Endodermal cell (in vitro differentiated cells): ENCODE results near the gene LIN37. TPM values are rescaled to one million over a fixed set of nuclear protein-coding genes. Genes with fewer than 3 reads are reported as not detected.

ENCODE experiments used
- DNase-seq: peaks from one replicate; pipeline ENCODE4 v3.0.0-alpha.2; 2017
- H3K27ac ChIP-seq: 2 replicates; pipeline ENCODE4 v1.5.1; 2013; ENCODE audit warnings: mild to moderate bottlenecking, low read depth, low read length, moderate library complexity
- H3K27me3 ChIP-seq: 2 replicates; pipeline ENCODE4 v1.6.1; 2013; ENCODE audit warnings: mild to moderate bottlenecking, low read length, moderate library complexity; ENCODE audit not compliant: insufficient read depth, control insufficient read depth, poor library complexity, severe bottlenecking
- H3K36me3 ChIP-seq: 2 replicates; pipeline ENCODE4 v1.7.0; 2013; ENCODE audit warnings: mild to moderate bottlenecking, low read length, moderate library complexity; ENCODE audit not compliant: control insufficient read depth, insufficient read depth
- H3K4me1 ChIP-seq: one replicate; pipeline ENCODE4 v1.7.0; 2013; ENCODE audit warnings: low read length; ENCODE audit not compliant: control insufficient read depth, insufficient read depth
- H3K4me3 ChIP-seq: 2 replicates; pipeline ENCODE4 v1.5.1; 2013; ENCODE audit warnings: mild to moderate bottlenecking, low read length, moderate library complexity
- H3K9ac ChIP-seq: 2 replicates; pipeline ENCODE4 v1.6.1; 2013; ENCODE audit warnings: mild to moderate bottlenecking, low read length, moderate library complexity; ENCODE audit not compliant: poor library complexity, severe bottlenecking; ENCODE audit errors: extremely low read depth
- H3K9me3 ChIP-seq: 2 replicates; pipeline ENCODE4 v1.6.1; 2013; ENCODE audit warnings: mild to moderate bottlenecking, low read length, moderate library complexity; ENCODE audit not compliant: control insufficient read depth
- H3K27ac Mint-ChIP-seq: 2 replicates; pipeline ENCODE4 v1.8.0; 2020; ENCODE audit warnings: mixed read lengths
- H3K27me3 Mint-ChIP-seq: 2 replicates; pipeline ENCODE4 v1.8.0; 2021; ENCODE audit warnings: mild to moderate bottlenecking, mixed read lengths; ENCODE audit not compliant: insufficient read depth
- H3K36me3 Mint-ChIP-seq: 2 replicates; pipeline ENCODE4 v1.8.0; 2020; ENCODE audit warnings: low read depth, mixed read lengths
- H3K4me1 Mint-ChIP-seq: 2 replicates; pipeline ENCODE4 v1.8.0; 2020; ENCODE audit warnings: mixed read lengths
- H3K4me3 Mint-ChIP-seq: 2 replicates; pipeline ENCODE4 v1.8.0; 2020; ENCODE audit warnings: mild to moderate bottlenecking, moderate library complexity, mixed read lengths
- H3K9me3 Mint-ChIP-seq: 2 replicates; pipeline ENCODE4 v1.8.0; 2020; ENCODE audit warnings: mild to moderate bottlenecking, mixed read lengths
- CTCF ChIP-seq: fragments of 200-600 bp; sonication (generic); conservative IDR thresholded peaks from 2 replicates; pipeline ENCODE4 v1.5.0; 2021; ENCODE audit warnings: antibody characterized with exemption, mild to moderate bottlenecking
- WGBS, 2 experiments: methylation state at CpG; one replicate each; pipeline versions ENCODE4 v1.1.5 to v1.1.7; 2013; ENCODE audit warnings: missing lambda C conversion rate in 2 of 2, mixed read lengths in 1 of 2; ENCODE audit not compliant: insufficient coverage in 1 of 2, insufficient read length in 1 of 2; 5-methylcytosine and 5-hydroxymethylcytosine counted together
- total RNA-seq, 2 donors: library from RNA; stranded (reverse); fragmentation: NEBNext Ultra II Directional in 1 of 2; extraction: Animal tissue kit (Norgen Biotek cat#: 25700) in 1 of 2; gene quantifications; 2 replicates in 1 of 2; 3 replicates in 1 of 2; pipeline ENCODE4 v1.2.1, GENCODE V29; 2021

The LIN37 gene
- total RNA-seq, 2 donors from 2014 or later = 6.6 to 7.6 TPM

GRCh38 chr19:35712567-35713505 lies 35.5 kb upstream of the LIN37 start:
- no peak overlapping the region for H3K4me3 Mint-ChIP-seq
- Histone ChIP-seq H3K27ac (no peak overlapping the region), H3K36me3 (no peaks in the 10 kb centered on the region), H3K4me3 (no peak overlapping the region), H3K9ac (no peak overlapping the region), H3K27me3 (no peaks in the 10 kb centered on the region), H3K9me3 (no peaks in the 10 kb centered on the region), H3K4me1 (peaks cover 6% of the 10 kb centered on the region)
- no peaks in the 10 kb centered on the region for H3K9me3 Mint-ChIP-seq
- H3K27me3 Mint-ChIP-seq = no peaks in the 10 kb centered on the region
- no peak for TF ChIP-seq CTCF
- H3K27ac Mint-ChIP-seq = no peak overlapping the region
- no peaks in the 10 kb centered on the region for H3K36me3 Mint-ChIP-seq
- peaks cover 13% of the 10 kb centered on the region for H3K4me1 Mint-ChIP-seq
- 83 to 84% methylated on average over 4 to 11 of the region's 11 CpGs for WGBS, 2 experiments
- DNase-seq = no peak

GRCh38 chr19:35713506-35713850 lies 34.9 kb upstream of the LIN37 start:
- no peak overlapping the region for H3K9ac ChIP-seq
- no peaks in the 10 kb centered on the region for H3K27me3 ChIP-seq
- no peak overlapping the region for H3K27ac ChIP-seq
- Mint-ChIP-seq H3K27ac (no peak overlapping the region), H3K9me3 (no peaks in the 10 kb centered on the region), H3K27me3 (no peaks in the 10 kb centered on the region), H3K4me3 (no peak overlapping the region), H3K4me1 (peaks cover 13% of the 10 kb centered on the region), H3K36me3 (no peaks in the 10 kb centered on the region)
- H3K4me1 ChIP-seq = peaks cover 6% of the 10 kb centered on the region
- TF ChIP-seq CTCF = no peak
- no peak overlapping the region for H3K4me3 ChIP-seq
- DNase-seq = no peak
- 87 to 100% methylated on average over 1 to 2 of the region's 2 CpGs for WGBS, 2 experiments
- no peaks in the 10 kb centered on the region for H3K9me3 ChIP-seq
- no peaks in the 10 kb centered on the region for H3K36me3 ChIP-seq

- H3K9me3 ChIP-seq = no peaks in the 10 kb centered on the region
- H3K27ac Mint-ChIP-seq = no peak overlapping the region
Measured at GRCh38 chr19:35713904-35714495, 34.4 kb upstream of the LIN37 start.

More at GRCh38 chr19:35713904-35714495, 34.4 kb upstream of the LIN37 start:
- TF ChIP-seq CTCF = no peak
- Histone ChIP-seq H3K9ac (no peak overlapping the region), H3K4me3 (no peak overlapping the region), H3K4me1 (peaks cover 7% of the 10 kb centered on the region), H3K27me3 (no peaks in the 10 kb centered on the region), H3K36me3 (no peaks in the 10 kb centered on the region), H3K27ac (no peak overlapping the region)
- Mint-ChIP-seq H3K9me3 (no peaks in the 10 kb centered on the region), H3K36me3 (no peaks in the 10 kb centered on the region), H3K4me1 (peaks cover 13% of the 10 kb centered on the region), H3K4me3 (no peak overlapping the region), H3K27me3 (no peaks in the 10 kb centered on the region)
- WGBS, 2 experiments = 87 to 89% methylated on average over 9 to 12 of the region's 12 CpGs
- DNase-seq = no peak
